GM12872 (cell line): Measurements from ENCODE around the gene RAB36.

ENCODE experiments used
- CTCF ChIP-seq: IDR thresholded peaks from 3 replicates; pipeline ENCODE4 v1.5.1; 2011; ENCODE audit warnings: low read depth, mild to moderate bottlenecking, low read length, moderate library complexity; ENCODE audit not compliant: insufficient read depth

Gene RAB36, protein sequence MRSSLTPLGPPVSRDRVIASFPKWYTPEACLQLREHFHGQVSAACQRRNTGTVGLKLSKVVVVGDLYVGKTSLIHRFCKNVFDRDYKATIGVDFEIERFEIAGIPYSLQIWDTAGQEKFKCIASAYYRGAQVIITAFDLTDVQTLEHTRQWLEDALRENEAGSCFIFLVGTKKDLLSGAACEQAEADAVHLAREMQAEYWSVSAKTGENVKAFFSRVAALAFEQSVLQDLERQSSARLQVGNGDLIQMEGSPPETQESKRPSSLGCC

DNA sequence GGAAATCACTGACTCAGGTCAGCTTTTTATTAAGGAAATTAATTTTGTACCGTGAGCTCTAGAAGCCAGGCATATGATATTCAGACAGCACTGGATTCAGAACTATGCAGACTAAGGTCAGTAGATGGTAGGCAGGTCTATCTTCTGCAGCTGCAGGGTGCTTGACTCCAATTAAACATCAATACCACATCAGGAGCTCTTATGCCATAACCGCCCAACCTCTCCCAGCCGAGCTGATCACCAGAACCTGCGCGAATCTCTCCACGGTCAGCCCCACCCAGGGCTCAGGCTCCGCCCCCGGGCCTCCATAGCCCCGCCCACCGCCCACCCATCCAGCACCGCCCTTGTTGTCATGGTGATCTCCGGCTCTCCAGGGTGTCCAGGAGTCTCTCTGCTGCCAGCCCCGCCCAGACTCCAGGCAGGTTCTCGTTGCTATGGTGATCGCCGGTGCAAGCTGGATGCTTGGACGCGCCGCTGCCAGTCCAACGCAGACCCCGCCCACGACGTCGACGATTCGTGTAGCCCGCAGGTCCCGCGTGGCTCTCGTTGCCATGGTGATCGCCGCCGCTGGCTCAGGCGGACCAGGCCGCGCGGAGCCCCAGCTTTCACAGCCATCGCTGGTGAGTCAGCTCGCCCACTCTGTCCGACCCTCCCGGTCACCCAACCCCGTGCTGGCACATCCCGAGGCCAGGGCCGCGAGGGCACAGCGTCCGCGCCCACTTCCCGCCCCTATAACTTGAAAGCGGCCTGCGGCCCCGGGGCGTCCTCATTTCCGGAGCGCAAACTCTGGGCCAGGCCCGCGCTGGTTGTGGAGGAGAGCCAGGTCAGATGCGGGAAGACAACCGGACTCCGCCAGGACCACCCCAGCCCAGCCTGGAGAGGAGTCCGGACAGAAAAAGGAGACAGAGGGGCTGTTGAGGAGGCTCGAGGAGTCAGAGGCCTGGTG is at the start of gene RAB36:
TSS of gene RAB36 (plus strand) at position 546 of the 946 bp plus-strand sequence. CDS start 1,140 bp downstream, outside the sequence.
- no peak for TF ChIP-seq CTCF

DNA sequence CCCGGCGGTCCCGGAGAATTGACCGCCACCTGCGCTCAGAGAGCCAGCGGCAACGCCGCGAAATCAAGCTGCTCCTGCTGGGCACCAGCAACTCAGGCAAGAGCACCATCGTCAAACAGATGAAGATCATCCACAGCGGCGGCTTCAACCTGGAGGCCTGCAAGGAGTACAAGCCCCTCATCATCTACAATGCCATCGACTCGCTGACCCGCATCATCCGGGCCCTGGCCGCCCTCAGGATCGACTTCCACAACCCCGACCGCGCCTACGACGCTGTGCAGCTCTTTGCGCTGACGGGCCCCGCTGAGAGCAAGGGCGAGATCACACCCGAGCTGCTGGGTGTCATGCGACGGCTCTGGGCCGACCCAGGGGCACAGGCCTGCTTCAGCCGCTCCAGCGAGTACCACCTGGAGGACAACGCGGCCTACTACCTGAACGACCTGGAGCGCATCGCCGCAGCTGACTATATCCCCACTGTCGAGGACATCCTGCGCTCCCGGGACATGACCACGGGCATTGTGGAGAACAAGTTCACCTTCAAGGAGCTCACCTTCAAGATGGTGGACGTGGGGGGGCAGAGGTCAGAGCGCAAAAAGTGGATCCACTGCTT is 49.4 kb upstream of the RAB36 start:
- TF ChIP-seq CTCF, result no peak

GRCh38 chr22:23097412-23098229 is 47.7 kb upstream of the RAB36 start:
- TF ChIP-seq CTCF, result no peak

DNA sequence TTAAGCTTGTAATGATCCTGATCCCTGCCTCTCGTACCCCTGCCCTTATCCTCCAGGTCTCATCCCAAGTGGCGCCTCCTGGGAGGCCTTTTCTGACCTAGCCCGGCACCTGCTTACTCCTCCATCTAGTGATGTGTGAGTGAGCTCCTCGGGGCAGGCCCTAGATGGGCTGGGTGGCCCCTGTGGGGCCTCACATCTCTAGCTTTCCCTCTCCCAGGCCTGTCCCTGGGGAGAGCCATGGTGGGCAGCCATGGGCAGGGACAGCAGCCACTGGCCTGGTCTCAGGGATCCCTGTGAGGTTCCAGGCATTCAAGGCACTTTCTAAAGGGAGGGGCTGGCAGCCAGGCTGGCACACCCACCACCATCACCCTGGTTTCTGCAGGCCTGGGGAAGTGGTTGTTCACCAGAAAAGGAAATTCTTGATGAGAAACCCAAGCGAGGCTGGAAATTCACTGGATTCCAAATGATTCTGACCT is 47.0 kb upstream of the RAB36 start:
- no peak for TF ChIP-seq CTCF

DNA sequence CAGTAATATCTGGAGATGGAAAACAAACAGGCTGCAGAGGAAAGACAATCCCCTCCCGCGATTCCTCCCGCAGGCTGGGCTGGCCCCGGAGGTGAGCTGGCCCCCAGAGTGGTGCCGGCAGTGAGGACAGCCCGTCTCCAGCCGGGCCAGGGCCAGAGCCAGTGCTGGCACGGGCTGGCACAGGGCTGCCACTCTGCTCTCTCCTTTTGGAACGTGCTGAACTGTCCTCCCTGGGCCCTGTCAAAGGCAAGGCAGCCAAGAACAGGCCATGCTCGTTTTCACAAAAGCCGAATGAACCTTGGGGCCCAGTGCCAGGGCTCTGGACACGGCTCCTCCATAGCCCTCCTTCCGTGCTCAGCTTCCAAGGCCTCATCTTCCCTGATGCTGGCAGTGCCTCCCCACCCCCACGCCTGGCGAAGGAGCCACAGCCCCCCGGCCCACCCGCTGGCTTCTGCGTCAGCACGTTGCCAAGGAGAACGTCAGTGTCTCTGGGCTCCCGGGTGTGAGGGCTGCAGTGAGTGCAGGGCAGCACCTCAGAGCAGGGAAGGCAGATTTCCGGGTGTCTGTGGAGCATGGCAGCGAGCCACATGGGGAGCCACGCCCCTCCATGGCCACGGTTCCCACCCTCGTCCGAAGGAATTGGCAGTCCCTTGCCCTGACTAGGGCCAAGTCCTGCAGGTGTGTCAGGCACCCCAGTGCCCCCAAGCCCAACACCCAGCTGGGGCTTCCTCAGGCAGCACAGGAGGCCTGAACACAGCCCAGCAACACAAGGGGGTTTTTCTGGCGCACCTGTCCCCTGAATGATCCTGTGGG is 46.4 kb upstream of the RAB36 start:
- TF ChIP-seq CTCF, result no peak

GRCh38 chr22:23099531-23099804 is 45.8 kb upstream of the RAB36 start:
- TF ChIP-seq CTCF, result no peak
